Esophagus squamous epithelium (tissue), 4 donors: Measurements from ENCODE around the gene BTBD3.

Experiments used
- CTCF ChIP-seq, 6 experiments: fragments of 450-650 bp in 4 of 6; fragments of 200-600 bp in 2 of 6; sonication (generic) in 2 of 6; IDR thresholded peaks; one replicate each; pipeline ENCODE4 v1.5.1; 2016 to 2019; ENCODE audit warnings: antibody characterized with exemption in 6 of 6, mild to moderate bottlenecking in 4 of 6, moderate library complexity in 4 of 6
- POLR2A ChIP-seq, 4 donors: fragments of 450-650 bp; IDR thresholded peaks; one replicate each; pipeline ENCODE4 v1.6.1; 2017; ENCODE audit warnings: antibody characterized with exemption in 4 of 4, mild to moderate bottlenecking in 4 of 4, moderate library complexity in 3 of 4

- TF ChIP-seq CTCF (IDR thresholded peaks at IDR 0.05) (no peak), POLR2A (IDR thresholded peaks at IDR 0.05) (no peak)
Observed at GRCh38 chr20:11869641-11870040, 48.1 kb upstream of the BTBD3 start.
